HL-60 (cell line): ENCODE results near the gene EMILIN1.

Experiments used
- DNase-seq, 2 experiments: peaks; one replicate each; pipeline ENCODE4 v3.0.0-alpha.2; 2010 to 2020; ENCODE audit warnings: low read depth in 1 of 2, low spot score in 1 of 2
- H3K27ac ChIP-seq: fragments of 250-450 bp; sonication (Bioruptor Pico); replicated peaks from 2 replicates; pipeline ENCODE4 v1.5.1; 2020; ENCODE audit warnings: mild to moderate bottlenecking, moderate library complexity
- H3K27me3 ChIP-seq: fragments of 250-450 bp; sonication (Bioruptor Pico); 2 replicates; pipeline ENCODE4 v1.5.1; 2021; ENCODE audit warnings: mild to moderate bottlenecking, moderate library complexity; ENCODE audit not compliant: insufficient read depth, poor library complexity, severe bottlenecking
- H3K4me3 ChIP-seq: replicated peaks from 2 replicates; pipeline ENCODE4 v1.5.1; 2011; ENCODE audit warnings: mild to moderate bottlenecking, control low read depth, low read length; ENCODE audit not compliant: insufficient read depth
- CTCF ChIP-seq: IDR thresholded peaks from one replicate; pipeline ENCODE4 v1.5.1; 2011; ENCODE audit warnings: low read length, control low read depth, inconsistent platforms; ENCODE audit not compliant: insufficient read depth
- GABPA ChIP-seq: IDR thresholded peaks from 2 replicates; pipeline ENCODE4 v1.6.1; 2012; ENCODE audit warnings: low read depth
- POLR2AphosphoS5 ChIP-seq: IDR thresholded peaks from 2 replicates; pipeline ENCODE4 v1.6.1; 2012; ENCODE audit warnings: low read depth
- REST ChIP-seq: IDR thresholded peaks from 2 replicates; pipeline ENCODE4 v1.6.1; 2012; ENCODE audit warnings: low read depth; ENCODE audit not compliant: insufficient replicate concordance
- SPI1 ChIP-seq: IDR thresholded peaks from 2 replicates; pipeline ENCODE4 v1.6.1; 2012; ENCODE audit warnings: low read depth, mild to moderate bottlenecking, borderline replicate concordance

The EMILIN1 gene

GRCh38 chr2:27131429-27131828 is 53.0 kb downstream of the EMILIN1 start:
- DNase-seq, result no peak
- no peak overlapping the region for H3K27ac ChIP-seq
- no peaks in the 10 kb centered on the region for H3K27me3 ChIP-seq
- H3K4me3 ChIP-seq, result no peak overlapping the region
- TF ChIP-seq SPI1 (no peak), GABPA (no peak), POLR2AphosphoS5 (no peak), REST (no peak), CTCF (no peak)

GRCh38 chr2:27133195-27133875 is 54.9 kb downstream of the EMILIN1 start:
- DNase-seq, result no peak
- no peaks in the 10 kb centered on the region for H3K27me3 ChIP-seq
- TF ChIP-seq CTCF (no peak), REST (no peak), GABPA (no peak), POLR2AphosphoS5 (no peak), SPI1 (no peak)
- H3K4me3 ChIP-seq, result peak overlapping the region; percentile 95
- peak overlapping the region; percentile 71 for H3K27ac ChIP-seq

GRCh38 chr2:27133905-27134780 is 55.7 kb downstream of the EMILIN1 start, which contains the start of gene PREB:
PREB (minus strand) TSS chr2:27134636; CDS start chr2:27134421, 215 bp downstream.
- H3K27ac ChIP-seq, result peak within 1 kb of the TSS; percentile 71
- H3K4me3 ChIP-seq, result peak within 1 kb of the TSS; percentile 95
- TF ChIP-seq GABPA (no peak), REST (no peak), CTCF (peak; percentile 2), SPI1 (peak; percentile 9; the same call in 1 of the 2 replicates), POLR2AphosphoS5 (peak; percentile 76; the same call in 1 of the 2 replicates)
- no peaks in the 10 kb centered on the region for H3K27me3 ChIP-seq
- peak; percentile 87 to 96 for DNase-seq
